ENCODE data around the gene ZNF341. TPM values are rescaled to one million over a fixed set of nuclear protein-coding genes. Genes with fewer than 3 reads are reported as not detected.

Gene ZNF341
- total RNA-seq, 1 donor = 1.1 TPM

GRCh38 chr20:33693289-33693688, 38.5 kb upstream of the ZNF341 start:
- H3K4me2 ChIP-seq (ENCODE audit: insufficient read depth, low read length) = no peak overlapping the region
- no peaks in the 10 kb centered on the region for H3K9me3 ChIP-seq (ENCODE audit: low read depth, low read length)
- no peaks in the 10 kb centered on the region for H4K20me1 ChIP-seq (ENCODE audit: insufficient read depth, low read length)
- DNase-seq (ENCODE audit: insufficient read length, low spot score, missing footprints) = no peak
- TF ChIP-seq, protein P1, sequence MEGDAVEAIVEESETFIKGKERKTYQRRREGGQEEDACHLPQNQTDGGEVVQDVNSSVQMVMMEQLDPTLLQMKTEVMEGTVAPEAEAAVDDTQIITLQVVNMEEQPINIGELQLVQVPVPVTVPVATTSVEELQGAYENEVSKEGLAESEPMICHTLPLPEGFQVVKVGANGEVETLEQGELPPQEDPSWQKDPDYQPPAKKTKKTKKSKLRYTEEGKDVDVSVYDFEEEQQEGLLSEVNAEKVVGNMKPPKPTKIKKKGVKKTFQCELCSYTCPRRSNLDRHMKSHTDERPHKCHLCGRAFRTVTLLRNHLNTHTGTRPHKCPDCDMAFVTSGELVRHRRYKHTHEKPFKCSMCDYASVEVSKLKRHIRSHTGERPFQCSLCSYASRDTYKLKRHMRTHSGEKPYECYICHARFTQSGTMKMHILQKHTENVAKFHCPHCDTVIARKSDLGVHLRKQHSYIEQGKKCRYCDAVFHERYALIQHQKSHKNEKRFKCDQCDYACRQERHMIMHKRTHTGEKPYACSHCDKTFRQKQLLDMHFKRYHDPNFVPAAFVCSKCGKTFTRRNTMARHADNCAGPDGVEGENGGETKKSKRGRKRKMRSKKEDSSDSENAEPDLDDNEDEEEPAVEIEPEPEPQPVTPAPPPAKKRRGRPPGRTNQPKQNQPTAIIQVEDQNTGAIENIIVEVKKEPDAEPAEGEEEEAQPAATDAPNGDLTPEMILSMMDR (IDR thresholded peaks at IDR 0.05; ENCODE audit: extremely low read depth, low read depth, low read length) = no peak
- H3K36me3 ChIP-seq (ENCODE audit: insufficient read depth, low read length) = no peaks in the 10 kb centered on the region
- H3K27ac ChIP-seq (ENCODE audit: low read depth, low read length) = no peak overlapping the region
- H3K27me3 ChIP-seq (ENCODE audit: insufficient read depth, low read length) = no peaks in the 10 kb centered on the region
- H3K4me1 ChIP-seq (ENCODE audit: insufficient read depth, low read length) = peaks cover 8% of the 10 kb centered on the region
- H2AFZ ChIP-seq (ENCODE audit: low read length) = no peak overlapping the region
- H3K4me3 ChIP-seq (ENCODE audit: insufficient read depth, low read length) = no peak overlapping the region
- no peaks in the 10 kb centered on the region for H3K79me2 ChIP-seq (ENCODE audit: insufficient read depth, low read length)

DNA sequence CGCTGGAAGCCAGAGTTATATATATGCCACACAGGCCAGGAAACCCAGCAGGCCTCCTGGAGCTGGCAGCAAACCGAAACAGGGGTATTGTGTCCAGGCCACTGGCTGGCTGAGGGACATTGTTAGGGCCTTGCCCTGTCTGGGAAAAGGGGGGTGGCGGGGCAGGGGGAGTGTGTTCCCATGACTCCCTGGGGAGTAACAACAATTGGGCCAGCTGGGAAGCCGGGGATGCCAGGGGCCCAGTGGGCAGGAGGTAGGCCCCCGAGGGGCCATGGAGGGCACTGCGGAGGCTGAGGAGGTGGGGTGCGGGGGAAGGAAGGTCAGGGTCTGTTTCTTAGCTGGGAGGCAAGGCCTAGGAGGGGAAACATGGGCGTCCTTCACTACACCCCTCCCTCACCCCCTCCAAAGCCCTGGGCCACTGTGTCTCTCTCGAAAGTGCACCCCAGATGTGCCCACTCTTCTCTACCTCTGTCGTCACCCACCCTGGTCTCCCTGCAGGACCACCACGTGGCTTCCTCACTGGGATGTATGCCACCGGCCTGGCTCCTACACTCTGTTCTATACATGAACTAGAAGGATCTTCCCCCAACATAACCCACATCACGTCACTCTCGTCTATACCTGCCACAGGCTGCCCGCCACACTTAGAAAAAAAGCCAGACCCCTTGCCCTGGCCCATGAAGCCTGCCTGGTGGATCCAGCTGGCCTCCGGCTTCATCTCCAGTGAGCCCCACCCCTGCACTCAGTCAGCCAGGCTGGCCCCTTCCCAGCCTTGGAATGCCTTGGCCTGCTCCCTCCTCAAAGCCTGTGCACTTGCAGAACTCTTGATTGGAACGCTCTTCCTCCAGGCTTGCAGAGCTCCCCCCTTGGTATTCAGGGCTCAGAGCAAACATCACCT, 37.8 kb upstream of the ZNF341 start:
- Histone ChIP-seq H3K27me3 (ENCODE audit: insufficient read depth, low read length) (no peaks in the 10 kb centered on the region), H3K79me2 (ENCODE audit: insufficient read depth, low read length) (no peaks in the 10 kb centered on the region), H3K9me3 (ENCODE audit: low read depth, low read length) (no peaks in the 10 kb centered on the region), H3K4me1 (ENCODE audit: insufficient read depth, low read length) (peaks cover 7% of the 10 kb centered on the region), H2AFZ (ENCODE audit: low read length) (no peak overlapping the region), H3K27ac (ENCODE audit: low read depth, low read length) (no peak overlapping the region), H3K4me3 (ENCODE audit: insufficient read depth, low read length) (no peak overlapping the region), H4K20me1 (ENCODE audit: insufficient read depth, low read length) (no peaks in the 10 kb centered on the region), H3K4me2 (ENCODE audit: insufficient read depth, low read length) (no peak overlapping the region), H3K36me3 (ENCODE audit: insufficient read depth, low read length) (no peaks in the 10 kb centered on the region)
- no peak for DNase-seq (ENCODE audit: insufficient read length, low spot score, missing footprints)
- TF ChIP-seq, protein P1 (IDR thresholded peaks at IDR 0.05; ENCODE audit: extremely low read depth, low read depth, low read length) = no peak

DNA sequence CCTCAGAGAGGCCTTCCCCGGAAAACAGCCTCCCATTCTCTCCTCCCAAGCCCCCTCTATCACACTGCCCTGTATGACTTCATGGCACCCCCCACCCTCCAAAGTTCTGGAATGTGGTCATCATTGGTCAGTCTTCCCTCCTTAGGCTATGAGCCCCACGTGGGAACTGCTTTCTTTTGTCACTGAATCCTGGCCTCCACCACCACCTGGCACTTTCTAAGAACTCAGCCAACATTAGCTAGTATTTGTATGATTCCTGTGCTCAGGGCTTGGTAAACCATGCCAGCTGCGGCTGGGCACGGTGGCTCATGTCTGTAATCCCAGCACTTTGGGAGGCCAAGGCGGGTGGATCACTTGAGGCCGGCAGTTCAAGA, 37.2 kb upstream of the ZNF341 start:
- H3K4me1 ChIP-seq (ENCODE audit: insufficient read depth, low read length) = peaks cover 7% of the 10 kb centered on the region
- no peaks in the 10 kb centered on the region for H3K36me3 ChIP-seq (ENCODE audit: insufficient read depth, low read length)
- no peak for DNase-seq (ENCODE audit: insufficient read length, low spot score, missing footprints)
- H3K9me3 ChIP-seq (ENCODE audit: low read depth, low read length) = no peaks in the 10 kb centered on the region
- H3K27me3 ChIP-seq (ENCODE audit: insufficient read depth, low read length) = no peaks in the 10 kb centered on the region
- H3K79me2 ChIP-seq (ENCODE audit: insufficient read depth, low read length) = no peaks in the 10 kb centered on the region
- H3K4me3 ChIP-seq (ENCODE audit: insufficient read depth, low read length) = no peak overlapping the region
- H2AFZ ChIP-seq (ENCODE audit: low read length) = no peak overlapping the region
- TF ChIP-seq, protein P1 (IDR thresholded peaks at IDR 0.05; ENCODE audit: extremely low read depth, low read depth, low read length) = no peak
- H3K27ac ChIP-seq (ENCODE audit: low read depth, low read length) = no peak overlapping the region
- H3K4me2 ChIP-seq (ENCODE audit: insufficient read depth, low read length) = no peak overlapping the region
- no peaks in the 10 kb centered on the region for H4K20me1 ChIP-seq (ENCODE audit: insufficient read depth, low read length)

DNA sequence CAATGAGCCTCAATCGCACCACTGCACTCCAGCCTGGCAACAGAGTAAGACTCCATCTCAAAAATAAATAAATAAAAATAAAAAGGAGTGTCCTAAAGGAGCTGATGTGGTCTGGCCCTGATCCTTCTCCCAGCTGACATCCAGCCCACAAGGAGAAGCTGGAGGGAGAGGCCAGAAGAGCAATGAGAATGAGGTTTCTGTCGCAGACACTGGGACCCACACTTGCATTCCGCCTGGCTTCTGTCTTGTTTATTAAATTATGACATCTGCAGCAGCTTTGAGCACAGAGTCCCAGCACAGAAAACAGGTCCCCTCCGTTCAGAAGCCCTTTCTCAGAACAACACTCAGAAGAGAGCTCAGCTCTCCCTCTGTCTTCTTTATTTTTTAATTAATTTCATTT, 35.3 kb upstream of the ZNF341 start:
- H3K9me3 ChIP-seq (ENCODE audit: low read depth, low read length) = no peaks in the 10 kb centered on the region
- H3K79me2 ChIP-seq (ENCODE audit: insufficient read depth, low read length) = no peaks in the 10 kb centered on the region
- no peak overlapping the region for H3K4me3 ChIP-seq (ENCODE audit: insufficient read depth, low read length)
- H4K20me1 ChIP-seq (ENCODE audit: insufficient read depth, low read length) = no peaks in the 10 kb centered on the region
- H3K36me3 ChIP-seq (ENCODE audit: insufficient read depth, low read length) = no peaks in the 10 kb centered on the region
- no peak overlapping the region for H3K4me2 ChIP-seq (ENCODE audit: insufficient read depth, low read length)
- no peak for DNase-seq (ENCODE audit: insufficient read length, low spot score, missing footprints)
- H3K4me1 ChIP-seq (ENCODE audit: insufficient read depth, low read length) = no peaks in the 10 kb centered on the region
- no peak overlapping the region for H2AFZ ChIP-seq (ENCODE audit: low read length)
- H3K27me3 ChIP-seq (ENCODE audit: insufficient read depth, low read length) = no peaks in the 10 kb centered on the region
- TF ChIP-seq, protein P1 (IDR thresholded peaks at IDR 0.05; ENCODE audit: extremely low read depth, low read depth, low read length) = no peak
- no peak overlapping the region for H3K27ac ChIP-seq (ENCODE audit: low read depth, low read length)
